Activated effector memory CD4-positive, alpha-beta T cell treated with anti-CD3 and anti-CD28 coated beads, Interleukin-2, amount 50 U/mL, for 16 hours (primary cell): ENCODE results near the gene GNAT3.

Experiments used
- DNase-seq: peaks from one replicate; pipeline ENCODE4 v3.0.0-alpha.2; 2020

The GNAT3 gene

GRCh38 chr7:80460857-80461256, 51.0 kb downstream of the GNAT3 start:
- DNase-seq, result no peak

GRCh38 chr7:80459776-80460510, 51.9 kb downstream of the GNAT3 start:
- DNase-seq, result no peak

- DNase-seq, result no peak
Observed at GRCh38 chr7:80458822-80459725, 52.8 kb downstream of the GNAT3 start.

GRCh38 chr7:80453699-80454340, 58.0 kb downstream of the GNAT3 start:
- no peak for DNase-seq

- no peak for DNase-seq
Observed at GRCh38 chr7:80450621-80451308, 61.1 kb downstream of the GNAT3 start.

- no peak for DNase-seq
Observed at GRCh38 chr7:80449836-80450235, 62.0 kb downstream of the GNAT3 start.

GRCh38 chr7:80445351-80445750, 66.5 kb downstream of the GNAT3 start:
- no peak for DNase-seq

DNA sequence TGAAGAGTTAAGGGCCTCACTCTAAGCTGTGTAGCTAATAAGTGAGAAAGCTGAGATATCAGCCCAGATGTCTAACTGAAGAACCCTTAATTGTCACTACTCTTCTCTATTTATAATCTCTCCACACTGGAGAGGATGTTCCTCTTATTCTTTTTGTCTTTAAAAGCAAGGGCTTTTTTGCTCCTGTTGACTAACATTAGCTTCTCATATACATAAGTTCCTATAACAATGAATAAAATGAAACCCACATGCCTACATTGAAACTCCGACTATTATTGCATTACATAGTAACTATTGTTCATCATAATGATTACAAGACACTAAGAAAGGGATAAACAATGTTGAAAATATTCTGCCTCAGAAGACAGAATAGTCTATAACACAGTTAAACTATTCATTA, 67.1 kb downstream of the GNAT3 start:
- no peak for DNase-seq

DNA sequence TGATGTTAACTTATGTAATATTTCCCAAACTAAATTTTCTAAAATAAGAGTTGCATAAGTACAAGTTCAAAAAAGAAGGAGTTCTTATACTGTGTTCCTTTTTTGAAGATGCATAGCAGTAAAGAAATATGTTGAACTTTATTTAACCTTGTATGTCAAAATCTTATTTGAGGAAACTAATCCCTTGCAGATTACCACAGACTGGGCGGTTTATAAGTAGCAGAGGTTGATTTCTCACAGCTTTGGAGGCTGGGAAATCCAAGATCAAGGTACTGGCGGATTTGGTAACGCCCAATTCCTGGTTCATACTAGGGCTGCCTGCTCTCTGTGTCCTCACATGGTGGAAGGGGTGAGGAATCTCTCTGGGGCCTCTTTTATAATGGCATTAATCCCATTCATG, 68.5 kb downstream of the GNAT3 start:
- DNase-seq, result no peak

- DNase-seq, result no peak
Observed at GRCh38 chr7:80440883-80441282, 71.0 kb downstream of the GNAT3 start.

GRCh38 chr7:80439894-80440821, 71.7 kb downstream of the GNAT3 start:
- no peak for DNase-seq

DNA sequence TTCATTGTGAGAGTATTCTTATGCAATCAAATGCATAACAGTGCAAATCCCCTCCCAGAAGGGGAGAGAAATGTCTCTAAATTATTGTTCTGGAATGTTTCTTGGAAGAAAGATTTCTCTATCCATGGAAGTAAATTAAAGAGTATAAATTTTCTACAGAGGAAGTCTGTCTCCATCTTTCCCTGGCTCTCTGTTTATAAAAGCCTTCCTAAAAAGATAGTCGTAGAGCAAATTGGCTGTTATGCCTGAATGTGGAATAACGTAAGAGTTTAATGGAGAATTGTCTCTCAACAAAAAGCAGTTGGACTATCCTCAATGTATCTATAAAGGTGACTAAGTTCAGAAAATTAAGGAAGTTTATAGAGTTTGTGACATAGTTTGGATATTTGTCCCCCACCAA, 76.3 kb downstream of the GNAT3 start:
- DNase-seq, result no peak

GRCh38 chr7:80434047-80434446, 77.8 kb downstream of the GNAT3 start:
- DNase-seq, result no peak

DNA sequence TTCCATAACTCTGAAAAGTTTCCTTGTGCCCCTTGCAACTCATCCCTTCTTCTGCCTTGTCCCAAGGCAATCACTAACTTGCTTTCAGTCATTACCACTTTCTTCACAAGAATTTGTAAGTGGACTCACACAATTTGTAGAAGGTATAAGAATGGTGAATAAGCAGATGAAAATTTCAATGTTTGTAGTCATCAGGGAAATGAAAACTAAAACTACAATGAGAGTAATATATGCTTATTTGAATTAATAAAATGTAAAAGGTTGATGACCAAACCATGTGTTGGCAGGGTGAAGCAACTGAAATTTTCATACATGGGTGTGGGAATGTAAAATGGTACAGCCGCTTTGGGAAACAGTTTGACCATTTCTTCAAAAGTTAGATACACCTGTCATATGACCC, 79.7 kb downstream of the GNAT3 start:
- no peak for DNase-seq

DNA sequence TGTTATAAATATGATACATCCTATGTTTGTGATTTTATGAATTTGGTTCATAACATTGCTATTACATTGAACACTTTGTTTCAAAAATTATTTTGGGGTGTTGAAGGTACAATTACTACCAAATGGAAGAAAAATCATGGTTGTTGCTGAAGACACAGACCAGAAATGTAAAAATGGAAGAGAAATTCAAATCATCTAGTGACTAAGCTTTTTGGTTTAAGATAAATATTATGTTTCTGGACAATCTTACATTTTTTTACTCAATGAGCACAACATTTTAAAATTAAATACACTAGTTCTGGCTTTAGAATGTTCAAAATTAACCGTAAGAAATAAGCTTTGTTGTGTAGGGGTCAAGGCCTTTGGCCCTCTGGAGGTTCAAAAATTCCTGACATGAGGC, 82.7 kb downstream of the GNAT3 start:
- DNase-seq, result no peak

DNA sequence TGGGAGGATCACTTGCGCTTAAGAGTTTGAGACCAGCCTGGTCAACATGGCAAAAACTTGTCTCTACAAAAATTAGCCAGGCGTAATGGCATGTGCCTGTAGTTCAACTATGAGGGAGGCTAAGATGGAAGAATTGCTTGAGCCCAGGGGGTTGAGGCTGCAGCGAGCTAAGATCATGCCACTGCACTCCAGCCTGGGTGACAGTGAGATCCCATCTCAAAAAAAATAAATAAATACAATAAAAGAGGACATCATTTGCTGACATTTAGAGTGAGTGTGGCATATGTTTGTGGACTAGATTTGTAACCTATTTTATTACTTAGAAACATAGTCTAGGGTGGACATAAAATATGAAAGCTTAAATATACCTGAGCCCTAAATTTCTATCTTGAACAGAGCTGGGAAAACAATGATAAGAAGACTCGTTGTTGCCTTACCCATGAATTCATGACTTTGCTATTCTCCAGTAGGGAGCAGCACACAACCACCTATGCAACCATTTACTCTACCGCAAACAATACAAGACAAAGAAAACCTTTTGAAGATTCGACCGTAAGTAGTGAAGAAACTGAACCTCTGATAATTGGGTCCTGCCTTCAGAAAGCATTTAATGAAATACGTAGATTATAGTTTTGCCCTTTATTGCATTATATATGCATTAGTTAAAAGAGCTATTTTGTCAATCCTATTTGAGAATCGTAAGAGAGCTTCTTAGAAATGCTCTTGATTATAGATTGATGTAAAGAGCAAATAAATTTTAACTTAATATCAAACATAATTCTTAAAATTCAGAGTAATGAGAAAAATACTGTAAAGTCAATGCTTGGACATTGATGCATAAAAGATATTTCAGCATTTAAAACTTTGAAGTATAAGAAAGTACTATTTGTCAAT, 83.5 kb downstream of the GNAT3 start:
- no peak for DNase-seq

DNA sequence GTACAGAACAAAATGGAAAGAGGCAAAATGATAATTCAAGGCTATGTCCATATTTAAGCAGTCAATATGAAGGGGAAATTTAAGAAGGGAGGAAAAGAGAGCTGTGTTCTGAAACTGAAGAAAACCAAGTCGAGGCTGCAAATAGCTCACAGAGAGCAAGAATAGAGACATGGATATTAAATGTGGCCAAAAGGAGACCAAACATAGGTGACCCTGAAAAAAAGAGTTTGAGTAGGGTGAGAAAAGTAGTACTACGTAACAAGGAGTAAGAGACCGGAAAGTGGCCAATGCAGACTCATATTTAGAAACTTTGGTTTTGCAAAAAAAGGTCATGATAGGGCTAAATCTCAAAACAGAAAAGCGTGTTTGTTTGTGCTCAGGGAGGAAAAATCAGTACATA, 84.6 kb downstream of the GNAT3 start:
- no peak for DNase-seq

DNA sequence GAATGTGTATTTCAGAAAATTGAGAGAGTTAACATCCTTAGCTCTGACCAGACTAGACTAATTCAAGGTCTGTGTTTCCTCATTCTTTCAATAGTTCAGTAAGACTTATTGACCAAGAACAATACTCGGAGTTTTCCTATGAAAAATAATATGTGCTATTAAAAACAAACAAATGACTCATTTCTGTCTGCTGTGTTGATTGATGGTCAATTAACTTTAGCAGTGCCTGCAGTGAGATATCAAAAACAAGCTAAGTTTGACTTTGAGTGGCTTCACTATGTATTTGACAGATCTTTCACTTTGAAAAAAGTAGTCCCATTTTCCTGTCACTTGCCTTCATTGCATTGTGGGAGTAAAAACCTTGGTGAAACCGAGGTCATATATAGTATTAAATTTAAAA, 91.0 kb downstream of the GNAT3 start:
- no peak for DNase-seq

GRCh38 chr7:80417211-80417793, 94.6 kb downstream of the GNAT3 start:
- no peak for DNase-seq

GRCh38 chr7:80415522-80415921, 96.3 kb downstream of the GNAT3 start:
- no peak for DNase-seq

DNA sequence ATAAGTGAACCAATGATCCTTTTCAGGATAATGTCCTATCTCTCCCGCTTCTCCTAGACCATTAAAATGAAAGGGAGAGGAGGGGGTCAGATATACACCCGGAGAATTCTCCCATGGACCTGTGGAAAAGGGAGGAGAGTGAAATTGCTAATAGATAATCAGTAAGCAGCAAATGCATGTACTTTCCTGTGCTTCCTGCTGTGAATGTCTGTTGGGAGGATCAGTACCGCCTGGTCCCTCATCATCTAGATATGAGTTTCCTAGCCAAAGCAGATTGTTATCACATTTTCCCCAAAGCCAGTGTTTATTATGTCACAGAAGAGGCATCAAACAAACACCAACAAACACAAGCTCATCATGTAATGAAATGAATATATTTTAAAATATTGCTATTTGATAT, 96.8 kb downstream of the GNAT3 start:
- no peak for DNase-seq
